Measurements from ENCODE around the gene CRHR1.

CRHR1 gene

DNA sequence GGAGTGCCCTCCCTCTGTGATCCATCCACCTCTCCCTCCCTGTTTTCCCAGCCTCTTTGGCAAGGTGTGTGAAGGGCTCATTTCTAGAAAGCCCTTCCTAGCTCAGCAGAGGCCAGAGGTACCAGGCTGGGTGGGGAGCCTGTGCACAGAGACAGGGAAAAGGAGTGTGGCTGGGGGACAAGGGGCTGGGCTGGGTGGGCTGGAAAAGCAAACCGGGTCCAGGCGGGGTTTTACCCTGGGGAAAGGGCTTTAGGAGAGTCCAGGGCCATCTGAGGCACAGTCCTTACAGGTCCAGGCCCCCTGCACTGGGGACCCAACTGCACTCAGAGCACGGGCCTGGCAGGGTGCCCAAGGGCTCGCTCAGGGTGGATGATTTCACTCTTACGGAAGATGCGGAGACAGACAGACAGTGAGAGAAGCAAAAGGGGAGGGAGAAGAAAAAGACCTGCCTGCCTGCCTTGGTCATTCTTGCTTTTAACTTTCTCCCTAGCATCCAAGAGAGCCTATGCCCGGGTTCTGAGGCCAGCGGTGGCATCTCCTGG is 7.0 kb downstream of the CRHR1 start:
- no peak for DNase-seq (ENCODE audit: low read depth in 1 of 2, low spot score in 1 of 2)
- TF ChIP-seq GABPA (IDR thresholded peaks at IDR 0.05; ENCODE audit: low read depth) (no peak), POLR2AphosphoS5 (IDR thresholded peaks at IDR 0.05; ENCODE audit: low read depth) (no peak), SPI1 (IDR thresholded peaks at IDR 0.05; ENCODE audit: borderline replicate concordance, low read depth) (no peak)
- TF ChIP-seq, protein P1, sequence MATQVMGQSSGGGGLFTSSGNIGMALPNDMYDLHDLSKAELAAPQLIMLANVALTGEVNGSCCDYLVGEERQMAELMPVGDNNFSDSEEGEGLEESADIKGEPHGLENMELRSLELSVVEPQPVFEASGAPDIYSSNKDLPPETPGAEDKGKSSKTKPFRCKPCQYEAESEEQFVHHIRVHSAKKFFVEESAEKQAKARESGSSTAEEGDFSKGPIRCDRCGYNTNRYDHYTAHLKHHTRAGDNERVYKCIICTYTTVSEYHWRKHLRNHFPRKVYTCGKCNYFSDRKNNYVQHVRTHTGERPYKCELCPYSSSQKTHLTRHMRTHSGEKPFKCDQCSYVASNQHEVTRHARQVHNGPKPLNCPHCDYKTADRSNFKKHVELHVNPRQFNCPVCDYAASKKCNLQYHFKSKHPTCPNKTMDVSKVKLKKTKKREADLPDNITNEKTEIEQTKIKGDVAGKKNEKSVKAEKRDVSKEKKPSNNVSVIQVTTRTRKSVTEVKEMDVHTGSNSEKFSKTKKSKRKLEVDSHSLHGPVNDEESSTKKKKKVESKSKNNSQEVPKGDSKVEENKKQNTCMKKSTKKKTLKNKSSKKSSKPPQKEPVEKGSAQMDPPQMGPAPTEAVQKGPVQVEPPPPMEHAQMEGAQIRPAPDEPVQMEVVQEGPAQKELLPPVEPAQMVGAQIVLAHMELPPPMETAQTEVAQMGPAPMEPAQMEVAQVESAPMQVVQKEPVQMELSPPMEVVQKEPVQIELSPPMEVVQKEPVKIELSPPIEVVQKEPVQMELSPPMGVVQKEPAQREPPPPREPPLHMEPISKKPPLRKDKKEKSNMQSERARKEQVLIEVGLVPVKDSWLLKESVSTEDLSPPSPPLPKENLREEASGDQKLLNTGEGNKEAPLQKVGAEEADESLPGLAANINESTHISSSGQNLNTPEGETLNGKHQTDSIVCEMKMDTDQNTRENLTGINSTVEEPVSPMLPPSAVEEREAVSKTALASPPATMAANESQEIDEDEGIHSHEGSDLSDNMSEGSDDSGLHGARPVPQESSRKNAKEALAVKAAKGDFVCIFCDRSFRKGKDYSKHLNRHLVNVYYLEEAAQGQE (IDR thresholded peaks at IDR 0.05; ENCODE audit: insufficient replicate concordance, low read depth) = no peak
- TF ChIP-seq, protein P2, sequence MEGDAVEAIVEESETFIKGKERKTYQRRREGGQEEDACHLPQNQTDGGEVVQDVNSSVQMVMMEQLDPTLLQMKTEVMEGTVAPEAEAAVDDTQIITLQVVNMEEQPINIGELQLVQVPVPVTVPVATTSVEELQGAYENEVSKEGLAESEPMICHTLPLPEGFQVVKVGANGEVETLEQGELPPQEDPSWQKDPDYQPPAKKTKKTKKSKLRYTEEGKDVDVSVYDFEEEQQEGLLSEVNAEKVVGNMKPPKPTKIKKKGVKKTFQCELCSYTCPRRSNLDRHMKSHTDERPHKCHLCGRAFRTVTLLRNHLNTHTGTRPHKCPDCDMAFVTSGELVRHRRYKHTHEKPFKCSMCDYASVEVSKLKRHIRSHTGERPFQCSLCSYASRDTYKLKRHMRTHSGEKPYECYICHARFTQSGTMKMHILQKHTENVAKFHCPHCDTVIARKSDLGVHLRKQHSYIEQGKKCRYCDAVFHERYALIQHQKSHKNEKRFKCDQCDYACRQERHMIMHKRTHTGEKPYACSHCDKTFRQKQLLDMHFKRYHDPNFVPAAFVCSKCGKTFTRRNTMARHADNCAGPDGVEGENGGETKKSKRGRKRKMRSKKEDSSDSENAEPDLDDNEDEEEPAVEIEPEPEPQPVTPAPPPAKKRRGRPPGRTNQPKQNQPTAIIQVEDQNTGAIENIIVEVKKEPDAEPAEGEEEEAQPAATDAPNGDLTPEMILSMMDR (IDR thresholded peaks at IDR 0.05; ENCODE audit: insufficient read depth, low read length) = no peak
- Histone ChIP-seq H3K4me3 (replicated peaks; ENCODE audit: insufficient read depth, low read length) (no peak overlapping the region), H3K27me3 (ENCODE audit: insufficient read depth, poor library complexity, severe bottlenecking) (peaks cover 10% of the 10 kb centered on the region), H3K27ac (replicated peaks) (no peak overlapping the region)

DNA sequence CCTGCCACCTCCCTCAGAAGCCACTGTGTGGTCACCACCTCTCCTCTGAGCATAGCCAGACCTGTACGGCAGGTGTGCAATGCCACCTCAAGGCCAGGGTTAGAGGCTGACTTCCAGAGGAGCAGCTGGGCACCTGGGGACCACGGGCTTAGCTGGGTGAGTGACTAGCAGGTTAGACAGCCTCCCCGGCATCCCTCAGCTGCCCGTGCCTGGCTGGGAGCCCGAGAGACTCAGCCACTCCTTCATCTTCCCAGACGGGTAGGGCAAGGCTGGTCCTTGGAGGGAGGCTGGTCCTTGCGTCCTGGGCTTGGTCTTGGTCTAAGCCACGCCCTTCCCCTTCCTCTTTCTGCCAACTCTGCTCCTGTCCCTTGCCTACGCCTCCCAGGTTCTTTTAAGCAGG is 7.8 kb downstream of the CRHR1 start:
- Histone ChIP-seq H3K27ac (replicated peaks) (no peak overlapping the region), H3K27me3 (ENCODE audit: insufficient read depth, poor library complexity, severe bottlenecking) (peaks cover 5% of the 10 kb centered on the region), H3K4me3 (replicated peaks; ENCODE audit: insufficient read depth, low read length) (no peak overlapping the region)
- no peak for TF ChIP-seq SPI1 (IDR thresholded peaks at IDR 0.05; ENCODE audit: borderline replicate concordance, low read depth)
- no peak for TF ChIP-seq POLR2AphosphoS5 (IDR thresholded peaks at IDR 0.05; ENCODE audit: low read depth)
- TF ChIP-seq, protein P1 (IDR thresholded peaks at IDR 0.05; ENCODE audit: insufficient replicate concordance, low read depth) = no peak
- TF ChIP-seq GABPA (IDR thresholded peaks at IDR 0.05; ENCODE audit: low read depth) = no peak
- TF ChIP-seq, protein P2 (IDR thresholded peaks at IDR 0.05; ENCODE audit: insufficient read depth, low read length) = no peak
- DNase-seq (ENCODE audit: low read depth in 1 of 2, low spot score in 1 of 2) = no peak

DNA sequence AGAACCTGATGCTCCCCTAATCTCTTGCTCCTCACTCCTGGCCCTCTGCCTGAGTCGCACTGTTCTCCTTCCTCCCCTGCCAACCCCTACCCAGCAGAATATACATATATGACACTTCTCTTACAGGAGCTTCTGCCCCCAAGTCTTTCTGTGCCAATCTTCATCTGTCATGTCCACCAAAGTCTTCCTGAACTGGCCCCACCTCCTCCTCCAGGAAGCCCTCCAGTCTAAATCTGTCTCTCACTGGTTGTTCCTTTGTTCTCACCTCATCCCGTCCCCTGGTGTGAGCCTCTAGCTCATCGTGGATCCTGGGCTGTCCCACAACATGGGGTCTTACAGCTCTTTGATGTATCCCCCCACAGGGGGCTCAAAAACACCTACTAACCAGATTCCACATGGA is 8.3 kb downstream of the CRHR1 start:
- no peak for DNase-seq (ENCODE audit: low read depth in 1 of 2, low spot score in 1 of 2)
- H3K27ac ChIP-seq (replicated peaks) = no peak overlapping the region
- TF ChIP-seq POLR2AphosphoS5 (IDR thresholded peaks at IDR 0.05; ENCODE audit: low read depth) = no peak
- TF ChIP-seq, protein P1 (IDR thresholded peaks at IDR 0.05; ENCODE audit: insufficient replicate concordance, low read depth) = no peak
- no peak for TF ChIP-seq GABPA (IDR thresholded peaks at IDR 0.05; ENCODE audit: low read depth)
- no peak for TF ChIP-seq SPI1 (IDR thresholded peaks at IDR 0.05; ENCODE audit: borderline replicate concordance, low read depth)
- TF ChIP-seq, protein P2 (IDR thresholded peaks at IDR 0.05; ENCODE audit: insufficient read depth, low read length) = no peak
- H3K27me3 ChIP-seq (ENCODE audit: insufficient read depth, poor library complexity, severe bottlenecking) = peaks cover 3% of the 10 kb centered on the region
- H3K4me3 ChIP-seq (replicated peaks; ENCODE audit: insufficient read depth, low read length) = no peak overlapping the region

Measured in HL-60 (cell line).